Vagina (tissue), 2 donors: ENCODE measurements around the gene COMMD3.

Source experiments
- POLR2A ChIP-seq, 2 donors: fragments of 450-650 bp; IDR thresholded peaks; one replicate each; pipeline ENCODE4 v1.6.1; 2017; ENCODE audit warnings: antibody characterized with exemption in 2 of 2, mild to moderate bottlenecking in 2 of 2, moderate library complexity in 2 of 2
- POLR2AphosphoS5 ChIP-seq, 2 donors: sonication (generic); formaldehyde crosslinking; IDR thresholded peaks; one replicate each; pipeline ENCODE4 v1.9.0; 2017; ENCODE audit warnings: antibody characterized with exemption in 2 of 2, mild to moderate bottlenecking in 2 of 2, low read depth in 1 of 2; ENCODE audit not compliant: insufficient read depth in 1 of 2

- TF ChIP-seq POLR2AphosphoS5 (IDR thresholded peaks at IDR 0.05; ENCODE audit: insufficient read depth in 1 of 2, low read depth in 1 of 2) (no peak), POLR2A (IDR thresholded peaks at IDR 0.05) (no peak)
Observed at GRCh38 chr10:22333975-22334282, 17.7 kb downstream of the COMMD3 start.
